ENCODE results near the gene ADGRG3.

GRCh38 chr16:57619133-57619605, 48.9 kb upstream of the ADGRG3 start:
- TF ChIP-seq, protein P1, sequence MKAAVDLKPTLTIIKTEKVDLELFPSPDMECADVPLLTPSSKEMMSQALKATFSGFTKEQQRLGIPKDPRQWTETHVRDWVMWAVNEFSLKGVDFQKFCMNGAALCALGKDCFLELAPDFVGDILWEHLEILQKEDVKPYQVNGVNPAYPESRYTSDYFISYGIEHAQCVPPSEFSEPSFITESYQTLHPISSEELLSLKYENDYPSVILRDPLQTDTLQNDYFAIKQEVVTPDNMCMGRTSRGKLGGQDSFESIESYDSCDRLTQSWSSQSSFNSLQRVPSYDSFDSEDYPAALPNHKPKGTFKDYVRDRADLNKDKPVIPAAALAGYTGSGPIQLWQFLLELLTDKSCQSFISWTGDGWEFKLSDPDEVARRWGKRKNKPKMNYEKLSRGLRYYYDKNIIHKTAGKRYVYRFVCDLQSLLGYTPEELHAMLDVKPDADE (IDR thresholded peaks at IDR 0.05) = no peak
- TF ChIP-seq, protein P2, sequence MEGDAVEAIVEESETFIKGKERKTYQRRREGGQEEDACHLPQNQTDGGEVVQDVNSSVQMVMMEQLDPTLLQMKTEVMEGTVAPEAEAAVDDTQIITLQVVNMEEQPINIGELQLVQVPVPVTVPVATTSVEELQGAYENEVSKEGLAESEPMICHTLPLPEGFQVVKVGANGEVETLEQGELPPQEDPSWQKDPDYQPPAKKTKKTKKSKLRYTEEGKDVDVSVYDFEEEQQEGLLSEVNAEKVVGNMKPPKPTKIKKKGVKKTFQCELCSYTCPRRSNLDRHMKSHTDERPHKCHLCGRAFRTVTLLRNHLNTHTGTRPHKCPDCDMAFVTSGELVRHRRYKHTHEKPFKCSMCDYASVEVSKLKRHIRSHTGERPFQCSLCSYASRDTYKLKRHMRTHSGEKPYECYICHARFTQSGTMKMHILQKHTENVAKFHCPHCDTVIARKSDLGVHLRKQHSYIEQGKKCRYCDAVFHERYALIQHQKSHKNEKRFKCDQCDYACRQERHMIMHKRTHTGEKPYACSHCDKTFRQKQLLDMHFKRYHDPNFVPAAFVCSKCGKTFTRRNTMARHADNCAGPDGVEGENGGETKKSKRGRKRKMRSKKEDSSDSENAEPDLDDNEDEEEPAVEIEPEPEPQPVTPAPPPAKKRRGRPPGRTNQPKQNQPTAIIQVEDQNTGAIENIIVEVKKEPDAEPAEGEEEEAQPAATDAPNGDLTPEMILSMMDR (conservative IDR thresholded peaks at IDR 0.05; ENCODE audit: low read depth in 2 of 2) = no peak
- no peak for TF ChIP-seq POLR2AphosphoS5 (IDR thresholded peaks at IDR 0.05; ENCODE audit: low read depth)

Measured in GM23338 (cell line).